OCI-LY7 (cell line): ENCODE results near the gene HCFC1.

Experiments
- EZH2phosphoT487 ChIP-seq: fragments of 200-600 bp; sonication (generic); IDR thresholded peaks from 2 replicates; pipeline ENCODE4 v1.6.1; 2018; ENCODE audit warnings: low read depth, borderline replicate concordance, mild to moderate bottlenecking, mixed run types, antibody characterized with exemption, low read length, moderate library complexity, mixed read lengths
- TF ChIP-seq, protein P1 (sequence below): fragments of 200-600 bp; sonication (generic); conservative IDR thresholded peaks from 2 replicates; pipeline ENCODE4 v1.5.1; 2014; ENCODE audit warnings: mild to moderate bottlenecking, antibody characterized with exemption, low read length, moderate library complexity, mixed read lengths

GRCh38 chrX:153947009-153947769 is 24.4 kb downstream of the HCFC1 start:
- TF ChIP-seq, protein P1, sequence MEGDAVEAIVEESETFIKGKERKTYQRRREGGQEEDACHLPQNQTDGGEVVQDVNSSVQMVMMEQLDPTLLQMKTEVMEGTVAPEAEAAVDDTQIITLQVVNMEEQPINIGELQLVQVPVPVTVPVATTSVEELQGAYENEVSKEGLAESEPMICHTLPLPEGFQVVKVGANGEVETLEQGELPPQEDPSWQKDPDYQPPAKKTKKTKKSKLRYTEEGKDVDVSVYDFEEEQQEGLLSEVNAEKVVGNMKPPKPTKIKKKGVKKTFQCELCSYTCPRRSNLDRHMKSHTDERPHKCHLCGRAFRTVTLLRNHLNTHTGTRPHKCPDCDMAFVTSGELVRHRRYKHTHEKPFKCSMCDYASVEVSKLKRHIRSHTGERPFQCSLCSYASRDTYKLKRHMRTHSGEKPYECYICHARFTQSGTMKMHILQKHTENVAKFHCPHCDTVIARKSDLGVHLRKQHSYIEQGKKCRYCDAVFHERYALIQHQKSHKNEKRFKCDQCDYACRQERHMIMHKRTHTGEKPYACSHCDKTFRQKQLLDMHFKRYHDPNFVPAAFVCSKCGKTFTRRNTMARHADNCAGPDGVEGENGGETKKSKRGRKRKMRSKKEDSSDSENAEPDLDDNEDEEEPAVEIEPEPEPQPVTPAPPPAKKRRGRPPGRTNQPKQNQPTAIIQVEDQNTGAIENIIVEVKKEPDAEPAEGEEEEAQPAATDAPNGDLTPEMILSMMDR: peak; percentile 88
- no peak for TF ChIP-seq EZH2phosphoT487
